Calu3 (cell line): Measurements from ENCODE around the gene TREML2. TPM values are rescaled to one million over a fixed set of nuclear protein-coding genes. Genes with fewer than 3 reads are reported as not detected.

ENCODE experiments used
- BruUV-seq: library from RNA; stranded (reverse); fragments of 400-500 nt; replicated peaks from 2 replicates; lab custom pipeline; 2021; lab: Mats Ljungman, UMichigan
- CTCF ChIA-PET: fragments of 300-600 bp; sonication (Branson Sonifier 250); formaldehyde crosslinking; loops from one replicate; lab custom pipeline; 2022; ENCODE audit warnings: antibody characterized with exemption; lab: Charles Lee
- DNase-seq: peaks from one replicate; pipeline ENCODE4 v3.0.0; 2022
- H3K27ac Mint-ChIP-seq: one replicate; pipeline ENCODE4 v1.8.0; 2022; ENCODE audit warnings: mixed read lengths; ENCODE audit not compliant: unreplicated experiment
- H3K27me3 Mint-ChIP-seq: one replicate; pipeline ENCODE4 v1.8.0; 2022; ENCODE audit warnings: mixed read lengths; ENCODE audit not compliant: unreplicated experiment
- H3K36me3 Mint-ChIP-seq: one replicate; pipeline ENCODE4 v1.8.0; 2022; ENCODE audit warnings: mild to moderate bottlenecking, moderate library complexity, mixed read lengths; ENCODE audit not compliant: insufficient read depth, unreplicated experiment
- H3K4me1 Mint-ChIP-seq: one replicate; pipeline ENCODE4 v1.8.0; 2022; ENCODE audit warnings: mild to moderate bottlenecking, low read depth, mixed read lengths; ENCODE audit not compliant: unreplicated experiment
- H3K4me3 Mint-ChIP-seq: one replicate; pipeline ENCODE4 v1.8.0; 2022; ENCODE audit warnings: mild to moderate bottlenecking, low read depth, moderate library complexity, mixed read lengths; ENCODE audit not compliant: unreplicated experiment
- H3K9me3 Mint-ChIP-seq: one replicate; pipeline ENCODE4 v1.8.0; 2022; ENCODE audit warnings: low read depth, mixed read lengths; ENCODE audit not compliant: unreplicated experiment
- CTCF ChIP-seq: fragments of 200-600 bp; IDR thresholded peaks from one replicate; pipeline ENCODE4 v1.8.0; 2022; ENCODE audit warnings: antibody characterized with exemption; ENCODE audit not compliant: unreplicated experiment
- intact Hi-C: fragments of 100-400 bp; cut with micrococcal nuclease; formaldehyde crosslinking; loops from one replicate; pipeline ENCODE4 v1.10.0; 2022; ENCODE audit not compliant: unreplicated experiment
- total RNA-seq: library from RNA; stranded (reverse); gene quantifications from 2 replicates; pipeline ENCODE4 v1.2.3, GENCODE V29; 2022

Gene TREML2
- total RNA-seq, 1 experiment from 2014 or later, result not detected

GRCh38 chr6:41176189-41176588 lies 24.8 kb downstream of the TREML2 start:
- TF ChIP-seq CTCF, result no peak
- Mint-ChIP-seq H3K27me3 (peaks cover 52% of the 10 kb centered on the region), H3K4me3 (no peak overlapping the region), H3K36me3 (no peaks in the 10 kb centered on the region), H3K27ac (no peak overlapping the region), H3K4me1 (no peaks in the 10 kb centered on the region), H3K9me3 (no peaks in the 10 kb centered on the region)
- no TSS peak for BruUV-seq
- intact Hi-C loops, result no loop called here
- no peak for DNase-seq
- CTCF ChIA-PET, result interaction anchor here (0.9 to 1.3 kb wide), 2 partner anchors 15 to 21 kb away, joined by 3 to 5 read pairs; no protein-coding TSS in a partner anchor

- no peak for TF ChIP-seq CTCF
- Mint-ChIP-seq H3K4me3 (no peak overlapping the region), H3K4me1 (no peaks in the 10 kb centered on the region), H3K9me3 (no peaks in the 10 kb centered on the region), H3K27me3 (peaks cover 63% of the 10 kb centered on the region), H3K36me3 (no peaks in the 10 kb centered on the region), H3K27ac (no peak overlapping the region)
- no TSS peak for BruUV-seq
- no peak for DNase-seq
- CTCF ChIA-PET, result no interaction called here
- intact Hi-C loops, result no loop called here
Observed at GRCh38 chr6:41175084-41175483, 25.9 kb downstream of the TREML2 start.

GRCh38 chr6:41174610-41175009 lies 26.3 kb downstream of the TREML2 start:
- intact Hi-C loops, result no loop called here
- DNase-seq, result no peak
- TF ChIP-seq CTCF, result no peak
- no peak overlapping the region for H3K27ac Mint-ChIP-seq
- BruUV-seq, result no TSS peak
- CTCF ChIA-PET, result no interaction called here
- H3K36me3 Mint-ChIP-seq, result no peaks in the 10 kb centered on the region
- H3K27me3 Mint-ChIP-seq, result peaks cover 63% of the 10 kb centered on the region
- no peak overlapping the region for H3K4me3 Mint-ChIP-seq
- H3K4me1 Mint-ChIP-seq, result no peaks in the 10 kb centered on the region
- no peaks in the 10 kb centered on the region for H3K9me3 Mint-ChIP-seq

- TF ChIP-seq CTCF, result no peak
- Mint-ChIP-seq H3K4me1 (no peaks in the 10 kb centered on the region), H3K27ac (no peak overlapping the region), H3K36me3 (no peaks in the 10 kb centered on the region), H3K27me3 (peaks cover 64% of the 10 kb centered on the region), H3K4me3 (no peak overlapping the region), H3K9me3 (no peaks in the 10 kb centered on the region)
- DNase-seq, result no peak
- CTCF ChIA-PET, result no interaction called here
- no TSS peak for BruUV-seq
- intact Hi-C loops, result no loop called here
Observed at GRCh38 chr6:41171908-41172307, 29.0 kb downstream of the TREML2 start.
